Esophagus squamous epithelium (tissue), 4 donors: ENCODE data around the gene CCDC30.

Source experiments
- CTCF ChIP-seq, 6 experiments: fragments of 450-650 bp in 4 of 6; fragments of 200-600 bp in 2 of 6; sonication (generic) in 2 of 6; IDR thresholded peaks; one replicate each; pipeline ENCODE4 v1.5.1; 2016 to 2019; ENCODE audit warnings: antibody characterized with exemption in 6 of 6, mild to moderate bottlenecking in 4 of 6, moderate library complexity in 4 of 6
- POLR2A ChIP-seq, 4 donors: fragments of 450-650 bp; IDR thresholded peaks; one replicate each; pipeline ENCODE4 v1.6.1; 2017; ENCODE audit warnings: antibody characterized with exemption in 4 of 4, mild to moderate bottlenecking in 4 of 4, moderate library complexity in 3 of 4

GRCh38 chr1:42477775-42478174, 14.7 kb downstream of the CCDC30 start:
- no peak for TF ChIP-seq CTCF (IDR thresholded peaks at IDR 0.05)
- no peak for TF ChIP-seq POLR2A (IDR thresholded peaks at IDR 0.05)
